Astrocyte of the spinal cord (primary cell): ENCODE data around the gene PRTG.

Source experiments
- DNase-seq: peaks from one replicate; pipeline ENCODE4 v3.0.0; 2011; ENCODE audit warnings: low read depth, low spot score
- H3K4me3 ChIP-seq: 2 replicates; pipeline ENCODE4 v1.5.1; 2011; ENCODE audit warnings: low read depth, mild to moderate bottlenecking, low read length, moderate library complexity
- in situ Hi-C: cut with HindIII; loops from 2 replicates; pipeline ENCODE4 v1.10.0; 2017; ENCODE audit warnings: low sequenced_read_pairs
- TF ChIP-seq, protein P1 (sequence below): IDR thresholded peaks from 2 replicates; pipeline ENCODE4 v1.5.1; 2012; ENCODE audit warnings: low read depth, mild to moderate bottlenecking, low read length, inconsistent platforms

PRTG gene

DNA sequence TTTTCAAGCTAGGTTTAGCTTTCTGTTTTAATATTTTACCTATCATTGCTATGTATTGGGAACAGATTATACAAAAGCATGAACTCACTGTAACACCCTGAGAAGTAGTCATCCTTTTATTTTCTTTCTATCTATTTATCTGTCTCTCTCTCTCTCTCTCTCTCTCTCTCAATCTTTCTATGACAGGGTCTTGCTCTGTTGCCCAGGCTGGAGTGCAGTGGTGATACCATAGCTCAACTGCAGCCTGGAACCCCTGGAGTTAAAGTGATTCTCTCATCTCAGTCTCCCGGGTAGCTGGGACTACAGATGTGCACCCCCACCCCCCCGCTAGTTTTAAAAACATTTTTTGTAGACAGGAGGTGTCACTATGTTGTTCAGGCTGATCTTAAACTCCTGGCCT, 28.9 kb downstream of the PRTG start:
- TF ChIP-seq, protein P1, sequence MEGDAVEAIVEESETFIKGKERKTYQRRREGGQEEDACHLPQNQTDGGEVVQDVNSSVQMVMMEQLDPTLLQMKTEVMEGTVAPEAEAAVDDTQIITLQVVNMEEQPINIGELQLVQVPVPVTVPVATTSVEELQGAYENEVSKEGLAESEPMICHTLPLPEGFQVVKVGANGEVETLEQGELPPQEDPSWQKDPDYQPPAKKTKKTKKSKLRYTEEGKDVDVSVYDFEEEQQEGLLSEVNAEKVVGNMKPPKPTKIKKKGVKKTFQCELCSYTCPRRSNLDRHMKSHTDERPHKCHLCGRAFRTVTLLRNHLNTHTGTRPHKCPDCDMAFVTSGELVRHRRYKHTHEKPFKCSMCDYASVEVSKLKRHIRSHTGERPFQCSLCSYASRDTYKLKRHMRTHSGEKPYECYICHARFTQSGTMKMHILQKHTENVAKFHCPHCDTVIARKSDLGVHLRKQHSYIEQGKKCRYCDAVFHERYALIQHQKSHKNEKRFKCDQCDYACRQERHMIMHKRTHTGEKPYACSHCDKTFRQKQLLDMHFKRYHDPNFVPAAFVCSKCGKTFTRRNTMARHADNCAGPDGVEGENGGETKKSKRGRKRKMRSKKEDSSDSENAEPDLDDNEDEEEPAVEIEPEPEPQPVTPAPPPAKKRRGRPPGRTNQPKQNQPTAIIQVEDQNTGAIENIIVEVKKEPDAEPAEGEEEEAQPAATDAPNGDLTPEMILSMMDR: no peak
- no peak for DNase-seq
- in situ Hi-C loops: no loop called here
- H3K4me3 ChIP-seq: no peak overlapping the region

DNA sequence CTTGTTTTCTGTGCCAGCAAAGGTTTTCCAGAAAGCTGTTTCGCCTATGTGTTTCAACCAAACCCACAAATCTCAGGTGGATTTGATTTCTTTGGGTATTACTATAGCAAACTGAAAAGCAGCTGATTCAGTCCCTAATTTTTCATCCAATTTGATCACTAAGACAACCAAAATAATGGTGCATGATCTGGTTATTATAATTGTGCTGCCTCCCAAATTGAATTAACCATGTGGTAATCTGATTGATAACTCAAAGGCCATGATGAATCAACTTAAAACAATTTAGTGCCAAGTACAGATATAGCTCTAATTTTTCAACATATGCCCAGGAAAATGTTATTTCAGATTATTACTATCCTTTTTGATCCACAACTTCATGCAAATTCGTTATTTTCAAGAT, 30.6 kb downstream of the PRTG start:
- TF ChIP-seq, protein P1: no peak
- H3K4me3 ChIP-seq: no peak overlapping the region
- DNase-seq: no peak
- in situ Hi-C loops: no loop called here

DNA sequence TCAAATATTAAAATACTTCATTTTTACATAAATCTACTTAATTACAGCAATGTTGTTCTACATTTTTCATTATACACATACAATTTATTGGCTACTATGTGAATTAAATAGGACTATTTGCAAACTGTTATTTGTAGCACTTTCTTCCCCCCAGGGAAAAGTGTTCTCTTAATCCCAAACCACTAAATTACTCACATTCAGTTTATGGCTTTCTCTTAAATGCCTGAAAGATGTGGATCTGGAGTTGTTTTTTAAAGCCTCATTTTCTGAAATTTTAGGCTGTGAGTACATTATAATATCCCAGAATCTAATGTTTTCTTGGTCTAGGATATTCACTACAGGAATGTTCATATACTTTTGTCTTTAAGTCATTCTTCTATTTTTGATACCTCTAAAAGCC, 32.7 kb downstream of the PRTG start:
- H3K4me3 ChIP-seq: no peak overlapping the region
- no peak for DNase-seq
- in situ Hi-C loops: no loop called here
- TF ChIP-seq, protein P1: no peak

DNA sequence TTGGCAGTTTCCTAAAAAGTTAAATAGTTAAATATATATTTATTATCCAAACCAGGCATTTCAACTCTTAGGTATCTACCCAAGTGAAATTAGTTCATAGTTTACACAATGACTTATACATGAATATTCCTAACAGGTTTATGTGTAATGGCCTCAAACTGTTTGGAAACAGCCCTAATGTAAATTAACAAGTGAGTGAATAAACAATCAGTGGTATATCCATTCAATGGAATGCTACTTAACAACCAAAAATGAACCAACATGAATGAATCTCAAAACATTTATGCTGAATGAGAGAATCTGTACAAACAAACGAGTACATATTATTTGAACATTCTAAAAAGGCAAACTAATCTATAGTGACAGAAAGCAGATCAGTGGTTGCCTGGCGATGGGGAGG, 33.5 kb downstream of the PRTG start:
- TF ChIP-seq, protein P1: no peak
- DNase-seq: no peak
- in situ Hi-C loops: no loop called here
- H3K4me3 ChIP-seq: no peak overlapping the region

DNA sequence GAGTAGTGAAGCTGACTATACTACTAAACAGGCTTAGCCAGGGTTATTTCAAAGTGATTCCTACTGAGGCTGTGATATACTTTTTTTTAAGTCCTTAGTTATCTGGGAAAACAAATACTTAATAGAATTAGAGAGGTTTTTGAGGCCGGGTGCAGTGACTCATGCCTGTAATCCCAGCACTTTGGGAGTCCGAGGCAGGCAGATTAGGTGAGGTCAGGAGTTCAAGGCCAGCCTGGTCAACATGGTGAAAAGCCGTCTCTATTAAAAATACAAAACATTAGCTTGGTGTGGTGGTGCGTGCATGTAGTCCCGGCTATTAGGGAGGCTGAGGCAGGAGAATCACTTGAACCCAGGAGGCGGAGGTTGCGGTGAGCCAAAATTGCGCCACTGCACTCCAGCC, 34.2 kb downstream of the PRTG start:
- no peak for DNase-seq
- in situ Hi-C loops: no loop called here
- TF ChIP-seq, protein P1: no peak
- H3K4me3 ChIP-seq: no peak overlapping the region

DNA sequence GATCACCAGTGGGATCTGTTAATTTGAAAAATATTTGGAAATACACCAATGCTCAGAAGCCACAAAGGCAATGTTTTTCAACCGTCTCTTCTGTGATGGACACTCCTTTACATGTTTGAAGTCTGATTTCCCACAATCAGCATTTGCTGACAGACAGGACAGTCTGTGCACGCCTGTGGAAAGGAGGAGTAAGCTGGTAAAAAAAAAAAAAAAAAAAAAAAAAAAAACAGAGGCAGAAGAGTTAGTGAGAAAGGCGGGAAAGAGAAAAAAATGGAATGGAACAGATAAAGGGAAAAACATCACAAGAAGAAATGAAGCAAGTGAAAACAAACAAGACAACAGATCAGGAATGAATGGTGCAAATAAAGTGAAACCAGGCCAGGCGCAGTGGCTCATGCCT, 35.0 kb downstream of the PRTG start:
- in situ Hi-C loops: no loop called here
- TF ChIP-seq, protein P1: no peak
- H3K4me3 ChIP-seq: no peak overlapping the region
- no peak for DNase-seq

DNA sequence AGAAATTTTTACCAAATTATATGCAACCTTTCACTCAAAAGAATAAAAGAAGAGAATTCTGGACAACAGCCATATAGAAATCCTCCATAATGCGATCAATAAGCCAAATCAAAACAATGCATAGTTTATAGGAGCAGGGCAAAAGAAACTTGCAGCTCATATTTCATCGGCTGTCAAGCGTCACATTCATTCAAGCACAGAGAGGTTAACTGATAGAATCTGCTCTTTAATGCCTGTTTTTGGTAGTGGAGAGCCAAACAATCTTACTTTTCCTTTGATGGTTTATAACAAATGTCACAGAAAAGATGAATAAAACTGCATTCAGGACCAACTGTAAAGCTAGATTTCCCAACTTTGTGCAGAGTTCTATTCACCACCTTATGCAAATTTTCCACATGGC, 35.4 kb downstream of the PRTG start:
- TF ChIP-seq, protein P1: no peak
- in situ Hi-C loops: no loop called here
- DNase-seq: no peak
- H3K4me3 ChIP-seq: no peak overlapping the region
